GM12878 (cell line): Measurements from ENCODE around the gene MEIS2. TPM values are rescaled to one million over a fixed set of nuclear protein-coding genes. Genes with fewer than 3 reads are reported as not detected.
A peak's percentile ranks its signal among the peaks of the same experiment; 100 is the strongest.

Experiments used
- ATAC-seq: fragments of 200-7000 bp; cut with Tn5 transposase; 3 replicates; pipeline ENCODE4 v1.9.1; 2020; ENCODE audit warnings: mild to moderate bottlenecking, moderate library complexity
- BruUV-seq: library from RNA; stranded (reverse); fragments of 400-500 nt; replicated peaks from 2 replicates; lab custom pipeline; 2021; lab: Mats Ljungman, UMichigan
- CTCF ChIA-PET: fragments of 300-600 bp; sonication (Branson Sonifier 250); formaldehyde crosslinking; extraction: SDS; loops from one replicate; lab custom pipeline; 2021; ENCODE audit warnings: inconsistent platforms; lab: Yijun Ruan, JAX
- POLR2A ChIA-PET: fragments of 350-600 bp; formaldehyde crosslinking; extraction: SDS; loops from one replicate; lab custom pipeline; 2021; ENCODE audit warnings: inconsistent platforms; lab: Charles Lee
- RAD21 ChIA-PET: fragments of 300-600 bp; sonication (Branson Sonifier 250); formaldehyde crosslinking; loops from one replicate; lab custom pipeline; 2023; ENCODE audit warnings: antibody characterized with exemption; ENCODE audit not compliant: unreplicated experiment; lab: Charles Lee
- SMC1A ChIA-PET: fragments of 300-600 bp; sonication (Branson Sonifier 250); formaldehyde crosslinking; loops from one replicate; lab custom pipeline; 2023; ENCODE audit not compliant: unreplicated experiment, uncharacterized antibody; lab: Charles Lee
- DNase-seq: peaks from one replicate; pipeline ENCODE4 v3.0.0-alpha.2; 2011; ENCODE audit warnings: low read depth, low spot score
- FAIRE-seq: peaks from 3 replicates; lab custom pipeline; 2011; peaks lifted over from hg19 to GRCh38; lab: Jason Lieb, UNC
- H2AFZ ChIP-seq: 2 replicates; pipeline ENCODE4 v1.6.0; 2011; ENCODE audit warnings: low read depth, low read length, control low read depth; ENCODE audit not compliant: control insufficient read depth
- H3K27ac ChIP-seq: 2 replicates; pipeline ENCODE4 v1.5.1; 2011; ENCODE audit warnings: control low read depth; ENCODE audit not compliant: control insufficient read depth, insufficient read depth
- H3K27me3 ChIP-seq, 2 experiments: replicated peaks in 1 of 2; 2 replicates each; pipeline versions ENCODE4 v1.6.0 to v1.6.1; 2011; ENCODE audit warnings: low read length in 1 of 2; ENCODE audit not compliant: control insufficient read depth in 2 of 2, insufficient read depth in 2 of 2
- H3K36me3 ChIP-seq, 2 experiments: 2 replicates each; pipeline ENCODE4 v1.5.1; 2011; ENCODE audit warnings: low read length in 1 of 2; ENCODE audit not compliant: control insufficient read depth in 2 of 2, insufficient read depth in 2 of 2
- H3K4me1 ChIP-seq: 2 replicates; pipeline ENCODE4 v1.6.1; 2011; ENCODE audit warnings: mild to moderate bottlenecking, low read length, moderate library complexity, mixed read lengths; ENCODE audit not compliant: control insufficient read depth, insufficient read depth
- H3K4me2 ChIP-seq: 2 replicates; pipeline ENCODE4 v1.6.0; 2011; ENCODE audit warnings: control low read depth; ENCODE audit not compliant: control insufficient read depth, insufficient read depth
- H3K4me3 ChIP-seq: fragments of 200-600 bp; sonication (generic); 2 replicates; pipeline ENCODE4 v1.5.1; 2016
- H3K79me2 ChIP-seq: 2 replicates; pipeline ENCODE4 v1.6.0; 2011; ENCODE audit warnings: low read length; ENCODE audit not compliant: control insufficient read depth, insufficient read depth
- H3K9ac ChIP-seq: 2 replicates; pipeline ENCODE4 v1.8.0; 2011; ENCODE audit warnings: low read length, control low read depth, mixed read lengths; ENCODE audit not compliant: control insufficient read depth, insufficient read depth
- H3K9me3 ChIP-seq: replicated peaks from 3 replicates; pipeline ENCODE4 v1.5.1; 2011; ENCODE audit warnings: mild to moderate bottlenecking, low read length; ENCODE audit not compliant: control insufficient read depth, insufficient read depth
- H4K20me1 ChIP-seq: 2 replicates; pipeline ENCODE4 v1.6.0; 2011; ENCODE audit not compliant: control insufficient read depth, insufficient read depth
- BCLAF1 ChIP-seq: fragments of 450-650 bp; IDR thresholded peaks from 2 replicates; pipeline ENCODE4 v1.6.1; 2017; ENCODE audit warnings: antibody characterized with exemption, mild to moderate bottlenecking, moderate library complexity
- FOXK2 ChIP-seq: fragments of 450-650 bp; IDR thresholded peaks from 2 replicates; pipeline ENCODE4 v1.6.1; 2017; ENCODE audit warnings: mild to moderate bottlenecking, moderate library complexity
- IRF4 ChIP-seq: IDR thresholded peaks from 2 replicates; pipeline ENCODE4 v1.6.1; 2011; ENCODE audit warnings: low read depth, low read length
- MEF2B ChIP-seq: fragments of 450-650 bp; IDR thresholded peaks from 2 replicates; pipeline ENCODE4 v1.6.1; 2018; ENCODE audit warnings: mild to moderate bottlenecking, moderate library complexity; ENCODE audit not compliant: partially characterized antibody, poor library complexity, severe bottlenecking
- NKRF ChIP-seq: fragments of 450-650 bp; conservative IDR thresholded peaks from 2 replicates; pipeline ENCODE4 v1.6.1; 2017; ENCODE audit warnings: mild to moderate bottlenecking, moderate library complexity
- SPI1 ChIP-seq: IDR thresholded peaks from 2 replicates; pipeline ENCODE4 v1.6.1; 2011; ENCODE audit warnings: low read depth, mild to moderate bottlenecking, low read length, moderate library complexity, borderline replicate concordance; ENCODE audit not compliant: insufficient read depth
- ZNF622 ChIP-seq: fragments of 450-650 bp; IDR thresholded peaks from 2 replicates; pipeline ENCODE4 v1.6.1; 2017; ENCODE audit warnings: mild to moderate bottlenecking, inconsistent platforms
- WGBS: methylation state at CpG from one replicate; pipeline ENCODE4 v1.1.6; 2016; ENCODE audit warnings: low lambda C conversion rate; ENCODE audit not compliant: insufficient replicate concordance, insufficient coverage; ENCODE audit errors: missing lambda C conversion rate; 5-methylcytosine and 5-hydroxymethylcytosine counted together
- in situ Hi-C: fragments of 300-500 bp; cut with MboI; formaldehyde crosslinking; loops from 9 replicates; pipeline ENCODE4 v1.14.3; 2018; ENCODE audit warnings: mixed read lengths
- intact Hi-C: fragments of 100-400 bp; cut with micrococcal nuclease; formaldehyde crosslinking; loops from one replicate; pipeline ENCODE4 v1.14.2; 2022; ENCODE audit not compliant: unreplicated experiment
- polyA plus RNA-seq, 11 experiments: library from polyadenylated mRNA; depleted of rRNA in 4 of 11; unstranded in 6 of 11; stranded (reverse) in 5 of 11; fragments of >200 nt; fragmentation: Nextera tagmentation in 4 of 11; fragmentation: Illumina TruSeq in 1 of 11; extraction: Ambion mirVana in 4 of 11; extraction: Trizol in 1 of 11; gene quantifications; 1 replicate in 1 of 11; 2 replicates in 10 of 11; pipeline versions ENCODE4 v1.2.1 to v1.2.3, GENCODE V29; 2011 to 2016; ENCODE audit warnings: inconsistent platforms in 2 of 11, missing spikeins in 2 of 11, low read depth in 1 of 11
- total RNA-seq, 4 experiments: library from RNA; depleted of rRNA in 3 of 4; stranded (reverse); fragments of >200 nt in 3 of 4; fragmentation: Illumina TruSeq in 1 of 4; extraction: Trizol in 1 of 4; gene quantifications; 2 replicates each; pipeline versions ENCODE4 v1.2.1 to v1.2.3, GENCODE V29; 2013 to 2021
- TF ChIP-seq, protein P1 (sequence below): fragments of 150-350 bp; IDR thresholded peaks from 2 replicates; pipeline ENCODE4 v1.6.1; 2014; ENCODE audit warnings: mild to moderate bottlenecking, low read depth, low read length

The MEIS2 gene
- total and polyA plus RNA-seq, 10 of the 15 experiments (the other 5 are each of a cell fraction or from before 2014, with no cell fraction given): 9.2 to 54.0 (median 20.4) TPM

DNA sequence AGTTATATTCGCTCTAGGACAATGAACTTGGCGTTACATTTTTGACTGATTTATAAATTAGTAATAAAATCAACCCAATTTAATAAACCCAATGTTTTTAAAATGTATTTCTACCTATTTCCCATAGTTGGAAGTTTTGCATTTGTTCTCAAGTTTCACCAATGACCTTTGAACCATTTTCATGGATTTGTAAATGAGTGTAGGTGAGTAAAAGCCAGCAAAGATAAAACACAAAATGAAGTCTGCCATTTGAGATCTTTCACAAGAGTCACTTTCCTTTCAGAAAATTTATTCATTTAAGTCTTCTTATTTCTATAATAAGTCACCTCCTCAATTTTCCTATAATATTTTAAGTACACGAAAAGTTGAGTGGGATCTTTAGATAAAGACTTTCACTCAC lies 92.1 kb downstream of the MEIS2 start (continued):
- TF ChIP-seq BCLAF1: no peak
- TF ChIP-seq IRF4: no peak
- TF ChIP-seq, protein P1, sequence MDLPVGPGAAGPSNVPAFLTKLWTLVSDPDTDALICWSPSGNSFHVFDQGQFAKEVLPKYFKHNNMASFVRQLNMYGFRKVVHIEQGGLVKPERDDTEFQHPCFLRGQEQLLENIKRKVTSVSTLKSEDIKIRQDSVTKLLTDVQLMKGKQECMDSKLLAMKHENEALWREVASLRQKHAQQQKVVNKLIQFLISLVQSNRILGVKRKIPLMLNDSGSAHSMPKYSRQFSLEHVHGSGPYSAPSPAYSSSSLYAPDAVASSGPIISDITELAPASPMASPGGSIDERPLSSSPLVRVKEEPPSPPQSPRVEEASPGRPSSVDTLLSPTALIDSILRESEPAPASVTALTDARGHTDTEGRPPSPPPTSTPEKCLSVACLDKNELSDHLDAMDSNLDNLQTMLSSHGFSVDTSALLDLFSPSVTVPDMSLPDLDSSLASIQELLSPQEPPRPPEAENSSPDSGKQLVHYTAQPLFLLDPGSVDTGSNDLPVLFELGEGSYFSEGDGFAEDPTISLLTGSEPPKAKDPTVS: no peak
- TF ChIP-seq NKRF: no peak
- no peak for TF ChIP-seq FOXK2

GRCh38 chr15:37007301-37007700 lies 93.0 kb downstream of the MEIS2 start:
- Histone ChIP-seq H3K27ac (no peak overlapping the region), H3K9ac (no peak overlapping the region), H3K27me3 (no peaks in the 10 kb centered on the region), H4K20me1 (no peaks in the 10 kb centered on the region), H3K4me2 (no peak overlapping the region), H3K4me3 (no peak overlapping the region), H3K9me3 (no peaks in the 10 kb centered on the region), H3K4me1 (no peaks in the 10 kb centered on the region), H3K79me2 (no peaks in the 10 kb centered on the region), H3K36me3 (peaks cover 0 to 3% of the 10 kb centered on the region in 2 experiments; a peak in 2 of 4 replicates), H2AFZ (no peak overlapping the region)
- ChIA-PET CTCF (interaction anchor here (1.2 to 3.1 kb wide), 2 partner anchors 10 to 15 kb away, joined by 3 to 10 read pairs; no protein-coding TSS in a partner anchor), POLR2A (interaction anchor here (1.8 kb wide), 1 partner anchor 12 kb away, joined by 5 read pairs; no protein-coding TSS in a partner anchor), SMC1A (interaction anchor here (1.0 to 2.5 kb wide), 7 partner anchors 8 to 94 kb away, joined by 3 to 14 read pairs (median 4); no protein-coding TSS in a partner anchor), RAD21 (no interaction called here)
- intact Hi-C loops: no loop called here
- ATAC-seq (peak; percentile 52; the same call in 2 of the 3 replicates), DNase-seq (no peak), FAIRE-seq (no peak)
- 79% methylated on average over 2 of the region's 2 CpGs for WGBS
- no TSS peak for BruUV-seq
- in situ Hi-C loops: no loop called here
- no peak for TF ChIP-seq ZNF622
- peak; percentile 50 for TF ChIP-seq MEF2B
- TF ChIP-seq SPI1: peak; percentile 11; the same call in 1 of the 2 replicates
